H4 (cell line): ENCODE data around the gene ARSG. TPM values are rescaled to one million over a fixed set of nuclear protein-coding genes. Genes with fewer than 3 reads are reported as not detected.

Experiments
- DNase-seq: peaks from one replicate; pipeline ENCODE4 v3.0.0-alpha.2; 2015; ENCODE audit warnings: low spot score
- total RNA-seq: library from RNA; depleted of rRNA; stranded (reverse); fragments of >200 nt; shearing (Covaris generic); gene quantifications from 2 replicates; pipeline ENCODE4 v1.2.3, GENCODE V29; 2014

Gene ARSG
- total RNA-seq, 1 experiment from 2014 or later = 5.9 TPM

- no peak for DNase-seq
Measured at GRCh38 chr17:68428498-68429172, 137.3 kb downstream of the ARSG start.

- DNase-seq = no peak
Measured at GRCh38 chr17:68429881-68430280, 138.6 kb downstream of the ARSG start.

- DNase-seq = no peak
Measured at GRCh38 chr17:68431045-68431608, 139.8 kb downstream of the ARSG start.

GRCh38 chr17:68431661-68432071, 140.4 kb downstream of the ARSG start:
- no peak for DNase-seq

- DNase-seq = no peak
Measured at GRCh38 chr17:68432086-68432864, 141.0 kb downstream of the ARSG start.

- DNase-seq = no peak
Measured at GRCh38 chr17:68433211-68433610, 141.9 kb downstream of the ARSG start.

GRCh38 chr17:68433911-68434508, 142.7 kb downstream of the ARSG start:
- DNase-seq = no peak

- no peak for DNase-seq
Measured at GRCh38 chr17:68435361-68435760, 144.1 kb downstream of the ARSG start.

- peak; percentile 84 for DNase-seq
Measured at GRCh38 chr17:68435876-68436842, 144.9 kb downstream of the ARSG start.

GRCh38 chr17:68437979-68438822, 146.9 kb downstream of the ARSG start:
- DNase-seq = peak; percentile 65

- DNase-seq = no peak
Measured at GRCh38 chr17:68439656-68440290, 148.5 kb downstream of the ARSG start.

GRCh38 chr17:68440526-68440925, 149.2 kb downstream of the ARSG start:
- DNase-seq = no peak

GRCh38 chr17:68441070-68441770, 149.9 kb downstream of the ARSG start:
- DNase-seq = no peak

- DNase-seq = no peak
Measured at GRCh38 chr17:68443972-68444464, 152.7 kb downstream of the ARSG start.

- DNase-seq = no peak
Measured at GRCh38 chr17:68445671-68446070, 154.4 kb downstream of the ARSG start.

GRCh38 chr17:68446626-68447041, 155.3 kb downstream of the ARSG start:
- DNase-seq = no peak

- no peak for DNase-seq
Measured at GRCh38 chr17:68449021-68449739, 157.9 kb downstream of the ARSG start.

- no peak for DNase-seq
Measured at GRCh38 chr17:68450391-68450790, 159.1 kb downstream of the ARSG start.
